ENCODE results near the gene CLCN5.
A peak's percentile ranks its signal among the peaks of the same experiment; 100 is the strongest.

CLCN5 gene

DNA sequence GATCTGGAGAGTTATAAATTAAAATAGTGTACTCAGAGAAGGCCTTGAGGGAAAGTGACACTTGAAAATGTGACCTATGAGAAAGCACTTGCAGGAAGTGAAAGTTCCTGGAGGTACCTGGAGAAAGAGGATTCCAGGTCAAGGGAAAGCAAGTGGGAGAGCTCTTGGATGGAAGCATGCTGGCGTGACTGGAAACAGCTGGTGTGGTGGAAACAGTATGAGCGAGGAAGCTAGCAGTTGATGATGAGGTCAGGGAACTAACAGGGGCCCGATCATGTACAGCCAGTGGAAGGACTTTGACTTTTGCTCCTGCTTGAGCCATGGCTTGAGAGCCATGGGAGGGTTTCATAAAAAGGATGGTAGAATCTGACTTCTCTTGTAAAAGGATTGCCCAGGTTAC is 9.5 kb upstream of the CLCN5 start:
- TF ChIP-seq, protein P1, sequence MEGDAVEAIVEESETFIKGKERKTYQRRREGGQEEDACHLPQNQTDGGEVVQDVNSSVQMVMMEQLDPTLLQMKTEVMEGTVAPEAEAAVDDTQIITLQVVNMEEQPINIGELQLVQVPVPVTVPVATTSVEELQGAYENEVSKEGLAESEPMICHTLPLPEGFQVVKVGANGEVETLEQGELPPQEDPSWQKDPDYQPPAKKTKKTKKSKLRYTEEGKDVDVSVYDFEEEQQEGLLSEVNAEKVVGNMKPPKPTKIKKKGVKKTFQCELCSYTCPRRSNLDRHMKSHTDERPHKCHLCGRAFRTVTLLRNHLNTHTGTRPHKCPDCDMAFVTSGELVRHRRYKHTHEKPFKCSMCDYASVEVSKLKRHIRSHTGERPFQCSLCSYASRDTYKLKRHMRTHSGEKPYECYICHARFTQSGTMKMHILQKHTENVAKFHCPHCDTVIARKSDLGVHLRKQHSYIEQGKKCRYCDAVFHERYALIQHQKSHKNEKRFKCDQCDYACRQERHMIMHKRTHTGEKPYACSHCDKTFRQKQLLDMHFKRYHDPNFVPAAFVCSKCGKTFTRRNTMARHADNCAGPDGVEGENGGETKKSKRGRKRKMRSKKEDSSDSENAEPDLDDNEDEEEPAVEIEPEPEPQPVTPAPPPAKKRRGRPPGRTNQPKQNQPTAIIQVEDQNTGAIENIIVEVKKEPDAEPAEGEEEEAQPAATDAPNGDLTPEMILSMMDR (conservative IDR thresholded peaks at IDR 0.05): no peak
- TF ChIP-seq ZFX (IDR thresholded peaks at IDR 0.05): no peak

DNA sequence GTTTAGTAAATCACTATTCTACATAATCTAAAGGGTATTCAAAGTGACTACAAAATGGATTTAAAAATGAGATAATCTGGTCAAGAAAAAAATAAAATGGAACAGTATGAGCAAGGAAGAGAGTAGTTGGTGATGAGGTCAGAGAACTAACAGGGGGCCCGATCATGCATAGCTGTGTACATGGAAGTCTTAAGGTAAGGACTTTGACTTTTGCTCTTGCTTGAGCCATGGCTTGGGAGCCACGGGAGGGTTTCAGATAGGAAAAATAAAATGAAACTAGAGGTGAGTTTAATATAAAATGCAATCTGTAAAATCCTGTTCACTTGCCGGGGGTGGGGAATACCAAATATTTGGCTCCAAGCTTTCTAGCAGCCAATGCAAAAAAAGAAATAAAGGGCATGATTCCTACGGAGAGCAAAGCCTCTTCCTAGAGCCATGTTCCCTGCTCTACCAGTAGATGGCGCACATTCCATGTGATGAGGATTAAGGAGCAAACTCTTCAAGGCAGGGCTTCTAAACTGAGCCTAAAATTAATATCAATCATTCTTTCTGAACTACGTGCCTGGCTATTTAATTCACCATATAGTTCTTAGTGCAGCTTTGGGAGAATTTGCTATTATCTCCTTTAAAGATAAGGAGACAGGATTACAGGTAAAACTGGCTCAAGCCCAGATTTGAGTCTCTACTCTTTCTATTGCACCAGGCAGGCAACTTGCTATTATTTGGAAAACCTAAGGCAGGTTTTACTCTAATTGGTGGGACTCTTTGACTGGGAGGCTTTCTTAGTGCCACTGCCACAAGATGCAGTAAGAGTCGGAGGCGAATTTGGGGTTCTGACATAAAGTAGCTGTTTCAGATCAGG is 6.8 kb upstream of the CLCN5 start:
- H3K27ac ChIP-seq: no peak overlapping the region
- TF ChIP-seq, protein P1 (conservative IDR thresholded peaks at IDR 0.05): peak; percentile 81
- no peak for TF ChIP-seq ZFX (IDR thresholded peaks at IDR 0.05)

More for the DNA sequence above, 9.5 kb upstream of the CLCN5 start:
- H3K27ac ChIP-seq: no peak overlapping the region

DNA sequence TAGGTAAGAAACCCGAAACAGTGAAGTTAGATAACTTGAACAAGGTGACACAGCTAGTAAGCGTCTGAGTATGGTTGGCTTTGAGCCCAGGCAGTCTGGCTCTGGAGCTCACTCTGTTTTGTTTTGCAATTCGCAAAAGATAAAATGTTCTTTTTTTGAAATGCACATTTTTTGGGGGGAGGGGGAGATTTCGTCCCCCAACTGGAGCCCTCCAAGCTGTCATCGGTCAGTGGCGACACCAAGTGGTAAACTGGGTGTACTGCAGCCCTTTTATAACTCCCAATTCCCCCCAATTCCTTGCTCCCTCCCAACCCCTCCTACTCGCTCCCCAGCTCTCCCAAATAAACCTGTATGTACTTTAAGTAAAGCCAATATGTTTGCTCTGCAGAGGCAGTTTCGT is 2.8 kb upstream of the CLCN5 start:
- TF ChIP-seq, protein P1 (conservative IDR thresholded peaks at IDR 0.05): peak; percentile 83
- no peak for TF ChIP-seq ZFX (IDR thresholded peaks at IDR 0.05)
- H3K27ac ChIP-seq: no peak overlapping the region

DNA sequence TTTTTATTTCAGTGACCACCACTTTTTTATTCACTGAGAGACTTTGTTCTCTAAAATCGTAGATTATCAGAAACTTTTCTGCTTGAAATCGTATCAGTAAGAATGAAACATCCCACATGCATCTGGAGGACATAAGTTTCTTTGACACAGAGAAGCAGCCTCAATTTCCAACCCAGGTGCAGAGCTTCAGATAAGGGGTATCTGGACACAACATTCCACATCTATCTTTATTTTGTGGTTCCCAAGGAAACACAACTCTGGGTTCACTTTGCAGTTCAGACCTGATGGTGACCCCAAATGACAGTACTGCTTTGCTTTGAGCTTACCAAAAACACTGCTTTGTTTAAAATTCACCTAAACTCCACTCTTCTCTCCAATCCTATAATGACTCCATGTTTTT is 1.3 kb upstream of the CLCN5 start:
- no peak overlapping the region for H3K27ac ChIP-seq
- TF ChIP-seq, protein P1 (conservative IDR thresholded peaks at IDR 0.05): no peak
- TF ChIP-seq ZFX (IDR thresholded peaks at IDR 0.05): no peak

DNA sequence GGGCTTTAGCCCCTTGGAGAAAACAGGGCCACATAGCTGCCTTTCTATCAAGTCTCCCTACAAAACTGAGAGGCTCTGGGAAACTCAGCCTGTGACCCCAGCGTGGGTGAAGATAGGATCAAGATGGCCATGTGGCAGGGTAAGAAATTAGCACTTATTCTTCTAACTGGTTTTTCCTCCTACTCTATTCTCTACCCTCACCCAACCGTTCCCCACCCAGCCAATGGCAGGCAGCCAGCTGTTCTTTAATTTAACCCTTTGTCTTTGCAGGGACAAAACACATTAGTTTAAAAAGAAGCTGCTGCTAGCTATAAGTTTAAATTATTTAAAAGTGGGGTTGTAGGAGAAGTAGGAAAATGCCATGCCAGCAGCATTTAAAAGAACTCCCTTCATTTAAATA is 2.8 kb downstream of the CLCN5 start:
- H3K27ac ChIP-seq: no peak overlapping the region
- TF ChIP-seq, protein P1 (conservative IDR thresholded peaks at IDR 0.05): no peak
- TF ChIP-seq ZFX (IDR thresholded peaks at IDR 0.05): no peak

DNA sequence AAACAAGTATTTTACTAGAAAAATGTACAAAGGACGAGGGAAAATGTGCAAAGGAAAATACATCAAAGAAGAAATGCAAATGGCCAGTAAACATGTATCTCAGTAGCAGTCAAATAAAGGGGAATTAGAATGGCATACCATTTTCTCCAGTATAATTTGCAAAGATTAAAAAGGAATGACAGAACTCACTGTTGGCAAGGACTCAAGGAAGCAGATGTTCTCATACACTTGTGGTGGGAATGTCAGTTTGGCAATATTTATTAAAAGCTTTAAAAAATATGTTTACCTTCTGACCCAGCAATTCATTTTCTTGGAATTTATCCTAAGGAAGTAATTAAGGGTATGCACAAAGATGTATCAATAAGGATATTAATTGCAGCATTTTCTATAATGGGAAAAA is 7.6 kb downstream of the CLCN5 start:
- TF ChIP-seq, protein P1 (conservative IDR thresholded peaks at IDR 0.05): no peak
- TF ChIP-seq ZFX (IDR thresholded peaks at IDR 0.05): no peak
- no peak overlapping the region for H3K27ac ChIP-seq

DNA sequence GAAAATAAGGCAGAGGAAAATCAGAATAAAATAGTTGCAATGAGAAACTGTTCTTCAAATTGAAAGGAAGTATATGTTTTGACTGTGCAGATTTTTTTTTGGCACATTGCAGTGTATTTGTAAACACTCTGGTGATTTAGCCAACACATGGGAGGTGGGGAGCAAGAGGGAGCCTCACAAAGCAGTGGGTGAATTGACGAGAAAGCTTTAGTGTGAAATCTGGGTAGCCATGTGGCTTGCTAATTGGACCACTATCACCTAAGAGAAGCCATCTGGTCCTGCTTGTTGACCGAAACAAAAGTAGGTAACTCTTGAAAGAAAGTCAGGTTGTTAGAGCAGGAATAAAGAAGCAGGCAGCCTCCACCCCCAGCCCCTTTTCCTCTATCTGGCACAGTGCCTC is 10.4 kb downstream of the CLCN5 start:
- TF ChIP-seq, protein P1 (conservative IDR thresholded peaks at IDR 0.05): no peak
- TF ChIP-seq ZFX (IDR thresholded peaks at IDR 0.05): no peak
- no peak overlapping the region for H3K27ac ChIP-seq
